Inferior parietal cortex (tissue), 1 donor: ENCODE results near the gene THADA.
A peak's percentile ranks its signal among the peaks of the same experiment; 100 is the strongest.

Experiments used
- DNase-seq: peaks from one replicate; pipeline ENCODE4 v3.0.0-alpha.2; 2016; ENCODE audit errors: extremely low spot score

THADA gene

DNA sequence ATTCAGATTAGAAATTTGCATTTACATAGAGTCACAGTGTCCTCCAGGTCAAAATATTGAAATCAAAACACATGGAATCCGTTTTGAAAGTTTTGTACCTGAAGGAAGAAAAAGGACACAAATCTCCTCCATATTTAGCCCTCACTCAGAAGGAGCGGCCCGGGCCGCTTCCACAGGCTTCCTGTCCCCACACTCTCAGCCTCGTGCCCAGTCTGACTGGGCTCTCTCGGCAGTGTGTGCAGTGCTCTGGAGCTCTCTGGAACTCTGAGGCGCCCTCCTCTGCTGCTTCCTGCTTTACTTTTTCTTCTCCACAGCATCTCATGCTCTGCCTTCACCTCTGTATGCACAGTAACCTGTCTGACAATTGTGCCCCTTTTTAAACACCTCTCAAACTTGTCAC is 347.2 kb downstream of the THADA start:
- DNase-seq, result no peak

DNA sequence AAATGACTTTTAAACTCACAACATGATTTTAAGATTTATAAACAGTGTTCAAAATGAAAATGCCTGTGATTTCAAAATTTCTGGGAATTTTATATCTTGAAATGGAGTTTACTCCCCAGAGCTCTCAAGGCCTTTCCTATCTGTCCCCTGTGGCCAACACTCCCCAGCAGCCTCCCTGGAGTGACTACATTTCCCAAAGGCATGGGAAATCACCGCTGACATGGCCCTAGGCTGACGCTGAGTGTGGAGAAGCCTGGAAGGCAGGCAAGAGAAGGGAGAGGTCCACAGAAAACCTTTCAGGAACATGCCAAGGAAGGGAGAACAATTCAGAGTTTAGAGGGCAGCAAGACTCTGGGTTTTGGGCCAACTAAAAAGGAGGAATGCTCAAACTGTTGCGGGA is 349.2 kb downstream of the THADA start:
- DNase-seq, result no peak

DNA sequence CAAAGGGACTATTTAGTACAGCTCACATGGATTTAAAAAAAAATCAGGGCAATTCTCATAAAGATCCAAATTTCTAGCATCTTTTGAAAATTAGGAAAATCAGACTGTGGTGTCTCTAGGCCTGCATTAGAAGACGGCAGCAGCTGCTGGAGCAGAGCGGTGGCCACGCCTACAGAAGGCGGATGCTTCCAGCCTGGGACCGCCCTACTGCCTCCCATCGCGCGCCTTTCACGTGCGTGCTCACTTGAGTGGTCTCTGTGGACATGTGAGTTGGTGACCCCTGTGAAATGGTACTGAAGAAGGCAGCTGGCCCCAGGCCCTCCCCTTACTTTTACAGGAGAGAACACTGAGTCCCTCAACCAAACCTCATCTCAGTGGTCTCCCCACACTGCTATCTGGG is 354.3 kb downstream of the THADA start:
- no peak for DNase-seq

DNA sequence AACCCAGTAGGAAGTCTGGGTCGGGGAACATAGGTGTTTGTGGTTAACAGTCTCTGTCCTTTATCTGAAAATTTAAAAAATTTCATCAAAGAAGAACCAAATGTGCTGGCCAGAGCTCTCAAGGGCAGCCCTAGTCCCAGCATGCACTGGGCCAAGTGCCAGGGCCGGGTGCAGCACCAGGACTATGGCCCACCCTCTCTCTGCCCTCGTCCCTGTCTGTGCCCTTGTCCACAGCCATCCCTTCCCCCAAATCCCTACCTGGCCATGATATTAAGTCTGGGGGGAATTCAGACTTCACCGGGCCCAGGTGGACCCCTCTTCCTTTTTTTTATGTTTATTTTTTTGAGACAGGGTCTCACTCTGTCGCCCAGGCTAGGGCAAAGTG is 355.1 kb downstream of the THADA start:
- DNase-seq, result no peak

GRCh38 chr2:43239981-43240765 is 355.7 kb downstream of the THADA start:
- DNase-seq, result no peak

DNA sequence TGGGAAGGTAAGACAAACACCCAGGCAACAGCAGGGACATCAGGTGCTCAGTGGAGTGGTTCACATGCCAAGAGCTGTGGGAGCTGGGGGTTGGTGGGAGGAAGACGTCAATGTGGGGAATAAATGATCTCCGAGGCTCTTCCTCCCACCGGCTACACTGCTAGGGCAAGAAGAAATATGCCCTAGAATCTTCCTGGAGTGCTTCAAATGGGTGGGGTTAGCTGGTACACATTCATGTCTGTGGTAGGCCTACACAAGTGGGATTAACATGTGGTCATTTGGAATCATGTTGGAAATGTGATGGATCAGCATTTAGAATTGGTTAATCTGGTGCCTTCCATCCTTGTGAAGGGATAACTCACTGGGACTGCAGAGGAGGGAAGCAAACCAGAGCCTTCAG is 357.0 kb downstream of the THADA start:
- no peak for DNase-seq

DNA sequence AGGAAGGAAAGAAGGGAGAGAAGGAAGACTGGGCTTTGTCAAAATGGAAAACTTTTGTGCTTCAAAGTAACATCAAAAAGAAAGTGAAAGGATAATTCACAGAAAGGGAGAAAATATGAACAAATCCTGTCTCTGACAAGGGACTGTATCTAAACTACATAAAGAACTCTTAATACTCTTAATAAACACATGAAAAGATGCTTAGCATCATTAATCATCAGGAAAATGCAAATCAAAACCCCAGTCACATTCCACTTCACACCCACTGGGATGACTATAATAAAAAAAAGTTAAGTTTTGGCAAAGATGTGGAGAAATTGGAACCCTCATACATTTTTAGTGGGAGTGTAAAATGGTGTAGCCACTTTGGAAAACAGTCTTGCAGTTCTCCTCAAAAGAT is 357.7 kb downstream of the THADA start:
- DNase-seq, result no peak

- DNase-seq, result no peak
Observed at GRCh38 chr2:43233218-43234212, 362.3 kb downstream of the THADA start.

DNA sequence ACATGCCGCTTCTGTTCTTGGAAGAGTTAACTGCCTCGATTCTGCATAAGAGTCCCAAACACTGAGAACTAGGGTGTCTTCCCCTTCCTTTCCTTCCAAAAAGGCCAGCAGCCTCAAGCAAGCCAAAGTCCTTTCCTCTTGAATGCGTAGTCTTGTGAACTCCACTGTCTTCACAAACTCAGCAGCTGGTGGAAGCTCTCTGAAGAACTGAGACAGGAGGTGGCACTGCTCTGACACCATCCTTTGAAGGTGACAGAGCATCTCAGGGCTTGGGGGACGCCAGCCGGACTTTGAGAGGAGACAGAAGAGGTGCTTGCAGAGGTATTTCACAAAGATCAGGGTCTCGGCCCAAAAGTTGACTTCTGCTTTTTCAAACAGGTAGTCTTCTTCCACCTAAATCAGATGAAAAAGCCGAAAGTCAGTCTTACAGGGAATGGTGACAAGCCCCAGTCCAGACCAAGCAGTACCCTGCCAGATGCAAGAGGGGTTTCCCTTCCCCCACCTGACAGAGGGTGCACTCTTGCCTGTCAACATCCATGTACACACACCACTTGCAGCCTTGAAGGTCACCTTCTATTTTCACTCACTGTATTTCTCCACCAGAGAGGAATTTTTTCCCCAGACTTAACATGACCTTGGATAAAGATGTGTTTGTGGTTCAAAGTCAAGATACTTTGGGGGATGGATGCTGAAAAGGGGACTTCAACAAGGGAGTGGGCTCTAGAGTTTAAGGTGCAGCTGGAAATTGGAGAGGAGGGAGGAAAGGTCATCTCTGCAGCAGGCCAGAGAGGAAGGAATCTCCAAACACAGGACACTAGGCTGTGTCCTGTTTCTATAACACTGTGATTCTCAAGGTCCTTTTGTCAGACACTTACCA is 364.6 kb downstream of the THADA start:
- DNase-seq, result no peak

DNA sequence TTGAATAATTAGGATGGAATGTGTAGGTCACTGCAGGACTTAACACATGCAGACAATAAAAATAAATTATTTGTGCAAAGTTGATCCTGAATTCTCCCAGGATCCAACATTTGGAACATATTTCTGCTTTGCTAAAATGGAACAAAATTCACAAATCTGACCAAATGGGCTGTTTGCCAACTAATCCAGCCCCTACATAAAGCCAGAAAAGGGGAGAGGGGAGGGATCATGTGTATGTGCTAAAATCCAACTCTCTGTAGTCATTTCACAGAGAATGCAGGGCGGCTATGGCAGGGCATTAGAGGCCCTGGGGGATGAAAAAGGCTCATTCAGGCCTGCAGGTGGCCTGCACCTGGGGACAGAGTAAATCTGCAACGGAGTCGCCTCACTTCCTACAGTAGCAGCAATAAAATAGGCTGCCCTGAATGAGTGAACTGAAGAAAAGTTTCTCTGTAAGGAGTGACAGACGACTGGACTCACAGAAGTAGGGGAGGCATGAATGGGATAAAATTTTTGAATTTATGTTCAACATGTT is 365.4 kb downstream of the THADA start:
- DNase-seq, result no peak

DNA sequence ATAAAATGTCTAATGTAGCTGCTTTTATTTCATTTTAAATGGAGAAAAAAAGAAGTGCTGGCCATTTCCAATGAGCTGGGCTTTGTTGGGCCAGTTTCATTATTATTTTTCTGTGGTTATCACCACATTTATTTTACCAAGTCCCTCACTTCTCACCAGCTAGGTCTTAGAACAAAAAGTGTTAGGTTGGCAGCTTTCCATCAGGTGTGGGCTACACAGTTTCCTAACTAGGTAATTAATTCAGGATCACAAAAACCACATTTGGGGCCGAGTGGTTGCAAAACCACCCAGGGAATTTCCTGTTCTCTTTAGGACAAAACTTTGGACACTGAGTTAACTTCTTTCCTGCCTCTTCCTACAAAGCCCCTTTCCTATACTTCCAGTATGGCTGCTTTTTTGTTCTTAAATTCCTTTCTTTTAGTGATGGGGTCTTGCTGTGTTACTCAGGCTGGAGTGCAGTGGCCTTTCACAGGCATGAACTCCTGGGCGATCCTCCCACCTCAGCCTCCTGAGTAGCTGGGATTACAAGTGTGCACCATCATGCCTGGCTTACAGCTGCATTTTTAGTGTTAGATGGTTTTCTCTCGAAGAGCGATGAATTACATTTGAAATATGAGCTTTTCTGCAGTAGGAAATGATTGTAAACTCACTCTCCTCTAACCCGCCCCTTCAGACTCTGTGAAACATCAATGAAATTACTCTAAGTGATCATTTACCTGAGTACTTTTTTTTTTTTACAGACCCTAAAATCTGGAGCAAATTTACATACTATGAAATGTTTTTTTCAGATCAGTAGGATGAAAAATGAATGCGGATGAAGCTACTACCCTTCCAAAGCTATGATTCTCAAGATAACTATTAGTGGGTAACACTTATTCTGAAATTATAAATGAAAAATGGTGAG is 366.8 kb downstream of the THADA start:
- no peak for DNase-seq

DNA sequence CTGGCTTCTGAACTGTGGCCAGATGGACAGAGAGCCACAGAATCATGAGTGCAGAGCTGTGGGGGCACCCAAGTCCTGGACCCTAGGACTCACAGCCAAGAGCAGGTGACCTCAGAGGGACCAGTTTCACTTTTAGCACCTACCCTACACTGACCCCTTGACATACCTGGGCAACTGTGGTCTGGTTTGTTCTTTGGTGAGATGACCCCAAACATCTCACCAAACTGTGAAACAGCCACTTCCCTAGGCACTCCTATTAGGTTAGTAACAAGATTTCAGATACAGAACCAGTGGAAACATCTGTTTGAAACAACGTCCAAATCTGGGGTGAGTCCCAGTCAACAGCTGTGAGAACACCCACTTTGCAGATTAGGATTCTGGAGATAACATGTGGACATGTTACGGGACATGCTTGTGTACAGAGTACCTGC is 367.5 kb downstream of the THADA start:
- no peak for DNase-seq

DNA sequence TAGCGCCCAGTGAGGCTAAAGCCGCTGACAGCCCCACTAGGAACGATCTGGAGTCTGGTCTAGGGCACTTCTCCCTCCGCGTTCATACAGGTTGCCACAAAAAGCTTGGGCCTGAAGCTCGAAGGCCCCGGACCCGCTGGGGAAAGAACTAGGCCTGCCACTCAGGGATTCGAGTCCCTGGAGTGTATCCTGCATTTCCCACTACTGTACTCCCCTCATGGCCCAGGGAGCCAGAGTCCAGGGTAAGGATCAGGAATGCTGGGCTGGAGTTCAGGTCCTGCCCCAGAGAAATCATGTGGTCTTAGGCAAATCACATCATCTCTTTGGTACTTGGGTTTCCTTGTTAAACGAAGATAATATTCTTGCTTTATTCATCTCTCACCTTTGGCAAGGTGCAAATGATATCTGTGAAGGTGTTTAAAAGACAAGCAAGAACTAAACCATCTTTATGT is 368.0 kb downstream of the THADA start:
- peak; percentile 66 for DNase-seq

DNA sequence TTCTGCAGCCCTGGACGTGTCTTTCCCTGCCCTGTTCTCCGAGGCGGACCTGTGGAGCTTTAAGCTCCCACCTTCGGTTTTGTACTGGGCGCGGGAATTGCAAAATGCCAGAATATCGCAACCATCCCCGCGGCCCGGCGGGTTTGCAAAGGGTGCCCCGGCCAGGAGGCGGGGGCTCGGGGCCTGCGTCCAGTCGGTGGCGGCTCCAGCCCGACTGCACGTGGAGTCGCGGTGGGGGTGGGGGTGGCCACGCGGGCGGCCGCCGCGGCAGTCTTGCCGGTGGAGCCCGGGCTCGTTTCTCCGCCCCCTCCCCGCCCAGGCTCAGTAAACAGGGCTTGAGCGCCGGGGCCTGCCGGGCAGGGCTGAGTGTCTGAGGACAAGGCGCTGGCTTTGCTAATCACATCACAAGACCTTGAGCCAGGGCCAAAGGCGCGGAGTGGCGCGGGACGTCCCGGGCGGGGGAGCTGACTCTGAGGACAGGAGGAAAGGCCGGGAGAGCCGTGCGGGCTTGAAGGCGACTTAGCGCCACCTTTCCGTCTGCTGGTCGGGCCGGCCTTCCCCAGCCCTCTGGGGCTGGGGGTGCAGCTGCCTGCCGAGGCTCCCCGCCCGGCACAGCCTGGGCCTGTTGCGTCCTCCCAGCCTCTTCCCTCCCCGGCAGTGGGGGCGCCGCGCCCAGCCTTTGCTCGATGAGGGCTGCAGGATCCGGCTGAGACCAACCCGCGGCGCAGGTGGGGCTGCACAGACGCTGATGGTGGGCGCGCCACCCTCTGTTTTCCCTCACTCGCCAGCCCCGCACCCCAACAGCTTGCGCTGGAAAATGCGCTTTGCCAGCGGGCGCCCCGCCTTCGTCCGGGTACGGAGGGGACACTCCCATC is 368.6 kb downstream of the THADA start:
- peak; percentile 86 for DNase-seq

DNA sequence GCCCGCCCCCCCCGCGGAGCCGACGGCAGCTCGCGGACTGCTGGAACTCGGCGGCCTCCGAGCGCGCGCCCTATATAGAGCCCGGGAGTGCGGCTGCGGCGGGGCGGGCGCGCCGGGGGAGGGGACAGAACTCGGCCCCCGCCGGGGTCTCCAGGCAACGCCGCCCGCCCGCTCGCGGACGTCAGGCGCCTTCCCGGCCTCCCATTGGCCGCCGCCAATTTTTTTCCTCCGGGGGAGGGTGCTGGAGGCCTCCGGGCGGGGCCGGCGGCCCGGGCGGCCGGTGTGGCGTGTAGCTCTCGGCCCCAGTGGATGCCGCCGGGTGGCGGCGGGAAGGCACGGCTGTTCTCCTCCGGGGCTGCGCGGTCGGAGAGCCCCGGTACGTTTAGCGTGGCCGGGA is 369.3 kb downstream of the THADA start, which contains the start of gene ZFP36L2:
TSS of gene ZFP36L2 (minus strand) at position 49 of the 397 bp plus-strand sequence. CDS start 291 bp downstream, outside the sequence.
- peak; percentile 92 for DNase-seq

GRCh38 chr2:43225788-43226557 is 369.9 kb downstream of the THADA start:
- peak; percentile 34 for DNase-seq

DNA sequence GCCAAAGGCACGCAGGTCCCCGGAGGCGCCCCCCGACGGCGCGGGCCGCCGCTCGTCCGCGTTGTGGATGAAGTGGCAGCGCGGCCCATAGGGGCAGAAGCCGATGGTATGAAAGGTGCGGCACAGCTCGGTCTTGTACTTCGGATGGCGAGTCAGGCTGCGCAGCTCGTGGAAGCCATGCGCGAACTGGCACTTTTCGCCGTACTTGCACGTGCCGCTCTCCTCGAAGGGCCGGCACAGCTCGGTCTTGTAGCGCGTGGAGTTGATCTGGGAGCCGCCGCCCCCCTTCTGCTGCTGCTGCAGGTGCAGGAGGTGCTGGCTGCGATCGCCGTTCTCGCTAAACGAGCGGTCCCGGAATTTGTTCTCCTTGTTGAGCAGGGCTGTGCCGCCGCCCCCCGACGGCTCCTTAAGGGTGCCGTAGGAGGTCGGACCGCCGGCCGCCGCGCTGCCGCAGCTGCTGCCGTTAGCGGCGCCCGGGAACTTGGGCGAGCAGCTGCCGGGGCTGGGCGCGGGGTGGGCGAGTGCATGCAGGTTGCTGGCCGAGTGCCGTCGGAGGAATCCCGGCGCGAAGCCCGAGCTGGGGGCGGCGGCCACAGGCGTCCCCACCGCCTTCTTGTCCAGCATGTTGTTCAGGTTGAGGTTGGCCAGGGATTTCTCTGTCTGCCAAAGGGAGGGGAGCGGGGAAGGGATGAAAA is 370.6 kb downstream of the THADA start:
- no peak for DNase-seq

DNA sequence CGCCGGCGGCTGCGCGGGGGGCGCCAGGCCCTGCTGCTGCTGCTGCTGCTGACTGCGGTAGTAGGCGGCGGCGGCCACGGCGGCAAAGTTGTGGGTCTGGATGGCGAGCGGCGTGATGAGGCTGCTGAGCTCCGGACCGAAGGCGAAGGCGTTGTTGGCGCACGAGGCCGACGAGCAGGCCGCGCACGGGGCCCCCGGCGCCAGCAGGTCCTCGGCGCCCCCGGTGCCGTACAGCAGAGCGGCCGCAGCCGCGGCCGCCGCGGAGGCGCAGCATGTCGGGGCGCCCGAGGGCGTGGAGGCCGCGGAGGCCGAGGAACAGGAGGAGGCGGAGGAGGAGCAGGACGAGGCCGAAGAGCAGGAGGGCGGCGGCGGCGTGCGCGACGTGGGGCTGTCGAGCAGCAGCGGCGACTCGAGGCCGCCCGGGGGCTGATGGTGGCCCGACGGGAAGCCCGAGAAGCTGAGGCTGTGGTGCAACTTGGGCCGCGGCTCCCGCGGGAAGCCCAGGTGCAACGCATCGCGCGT is 371.2 kb downstream of the THADA start:
- no peak for DNase-seq
